Peyer's patch (tissue), 4 donors: ENCODE measurements around the gene KCTD1. TPM values are rescaled to one million over a fixed set of nuclear protein-coding genes. Genes with fewer than 3 reads are reported as not detected.

Source experiments
- DNase-seq, 3 donors: peaks; one replicate each; pipeline ENCODE4 v3.0.0-alpha.2; 2017 to 2019
- H3K27ac ChIP-seq, 4 donors: fragments of 200-600 bp; sonication (generic); one replicate each; pipeline ENCODE4 v1.5.1; 2016 to 2019
- H3K27me3 ChIP-seq, 2 donors: fragments of 200-600 bp; sonication (generic); one replicate each; pipeline ENCODE4 v1.5.1; 2019
- H3K36me3 ChIP-seq, 3 donors: fragments of 200-600 bp; sonication (generic); one replicate each; pipeline ENCODE4 v1.5.1; 2016 to 2019
- H3K4me1 ChIP-seq, 4 donors: fragments of 200-600 bp; sonication (generic); one replicate each; pipeline ENCODE4 v1.5.1; 2016 to 2019
- H3K4me3 ChIP-seq, 4 donors: fragments of 200-600 bp; sonication (generic); 1 replicate in 3 of 4; 2 replicates in 1 of 4; pipeline ENCODE4 v1.5.1; 2016 to 2019; ENCODE audit warnings: mild to moderate bottlenecking in 1 of 4
- H3K9me3 ChIP-seq, 4 donors: fragments of 200-600 bp; sonication (generic); one replicate each; pipeline ENCODE4 v1.5.1; 2016 to 2019; ENCODE audit warnings: mild to moderate bottlenecking in 1 of 4
- CTCF ChIP-seq, 6 experiments: fragments of 450-650 bp in 4 of 6; fragments of 200-600 bp in 2 of 6; sonication (generic) in 1 of 6; IDR thresholded peaks; one replicate each; pipeline ENCODE4 v1.5.1; 2017 to 2019; ENCODE audit warnings: antibody characterized with exemption in 6 of 6, mild to moderate bottlenecking in 3 of 6, moderate library complexity in 1 of 6
- POLR2A ChIP-seq, 2 donors: fragments of 450-650 bp; IDR thresholded peaks; one replicate each; pipeline ENCODE4 v1.5.1; 2017; ENCODE audit warnings: antibody characterized with exemption in 2 of 2, mild to moderate bottlenecking in 2 of 2, moderate library complexity in 2 of 2
- total RNA-seq, 4 donors: library from RNA; depleted of rRNA; stranded (reverse); fragments of >200 nt; gene quantifications; one replicate each; pipeline ENCODE4 v1.1.0, GENCODE V29; 2016

The KCTD1 gene
- total RNA-seq, 4 donors from 2014 or later: 2.5 to 6.3 (median 4.7) TPM

GRCh38 chr18:26468931-26469340, 79.4 kb downstream of the KCTD1 start:
- DNase-seq: no peak
- TF ChIP-seq POLR2A (IDR thresholded peaks at IDR 0.05): no peak
- TF ChIP-seq CTCF (IDR thresholded peaks at IDR 0.05): peak in 4 of 6 experiments; percentile 11 to 25 (median 14)
- no peak overlapping the region for H3K4me3 ChIP-seq
- H3K9me3 ChIP-seq: no peaks in the 10 kb centered on the region
- H3K27ac ChIP-seq: no peak overlapping the region
- no peaks in the 10 kb centered on the region for H3K27me3 ChIP-seq
- no peaks in the 10 kb centered on the region for H3K36me3 ChIP-seq
- H3K4me1 ChIP-seq: no peaks in the 10 kb centered on the region

GRCh38 chr18:26466026-26466425, 82.3 kb downstream of the KCTD1 start:
- DNase-seq: no peak
- Histone ChIP-seq H3K27ac (no peak overlapping the region), H3K36me3 (no peaks in the 10 kb centered on the region), H3K9me3 (no peaks in the 10 kb centered on the region), H3K4me1 (no peaks in the 10 kb centered on the region), H3K4me3 (no peak overlapping the region), H3K27me3 (no peaks in the 10 kb centered on the region)
- no peak for TF ChIP-seq CTCF (IDR thresholded peaks at IDR 0.05)
- TF ChIP-seq POLR2A (IDR thresholded peaks at IDR 0.05): no peak

GRCh38 chr18:26465431-26465830, 82.9 kb downstream of the KCTD1 start:
- H3K4me3 ChIP-seq: no peak overlapping the region
- H3K36me3 ChIP-seq: no peaks in the 10 kb centered on the region
- no peaks in the 10 kb centered on the region for H3K4me1 ChIP-seq
- H3K27ac ChIP-seq: no peak overlapping the region
- no peaks in the 10 kb centered on the region for H3K9me3 ChIP-seq
- no peak for TF ChIP-seq CTCF (IDR thresholded peaks at IDR 0.05)
- no peak for TF ChIP-seq POLR2A (IDR thresholded peaks at IDR 0.05)
- no peak for DNase-seq
- H3K27me3 ChIP-seq: no peaks in the 10 kb centered on the region

- Histone ChIP-seq H3K36me3 (no peaks in the 10 kb centered on the region), H3K27ac (no peak overlapping the region), H3K27me3 (no peaks in the 10 kb centered on the region), H3K4me1 (no peaks in the 10 kb centered on the region), H3K4me3 (no peak overlapping the region), H3K9me3 (no peaks in the 10 kb centered on the region)
- TF ChIP-seq CTCF (IDR thresholded peaks at IDR 0.05) (no peak), POLR2A (IDR thresholded peaks at IDR 0.05) (no peak)
- no peak for DNase-seq
Measured at GRCh38 chr18:26464128-26465011, 84.0 kb downstream of the KCTD1 start.

- Histone ChIP-seq H3K27ac (no peak overlapping the region), H3K4me3 (no peak overlapping the region), H3K4me1 (no peaks in the 10 kb centered on the region), H3K9me3 (no peaks in the 10 kb centered on the region), H3K27me3 (no peaks in the 10 kb centered on the region), H3K36me3 (no peaks in the 10 kb centered on the region)
- no peak for TF ChIP-seq CTCF (IDR thresholded peaks at IDR 0.05)
- no peak for TF ChIP-seq POLR2A (IDR thresholded peaks at IDR 0.05)
- DNase-seq: no peak
Measured at GRCh38 chr18:26462355-26462754, 86.0 kb downstream of the KCTD1 start.
